ENCODE results near the gene NECAB3.

DNA sequence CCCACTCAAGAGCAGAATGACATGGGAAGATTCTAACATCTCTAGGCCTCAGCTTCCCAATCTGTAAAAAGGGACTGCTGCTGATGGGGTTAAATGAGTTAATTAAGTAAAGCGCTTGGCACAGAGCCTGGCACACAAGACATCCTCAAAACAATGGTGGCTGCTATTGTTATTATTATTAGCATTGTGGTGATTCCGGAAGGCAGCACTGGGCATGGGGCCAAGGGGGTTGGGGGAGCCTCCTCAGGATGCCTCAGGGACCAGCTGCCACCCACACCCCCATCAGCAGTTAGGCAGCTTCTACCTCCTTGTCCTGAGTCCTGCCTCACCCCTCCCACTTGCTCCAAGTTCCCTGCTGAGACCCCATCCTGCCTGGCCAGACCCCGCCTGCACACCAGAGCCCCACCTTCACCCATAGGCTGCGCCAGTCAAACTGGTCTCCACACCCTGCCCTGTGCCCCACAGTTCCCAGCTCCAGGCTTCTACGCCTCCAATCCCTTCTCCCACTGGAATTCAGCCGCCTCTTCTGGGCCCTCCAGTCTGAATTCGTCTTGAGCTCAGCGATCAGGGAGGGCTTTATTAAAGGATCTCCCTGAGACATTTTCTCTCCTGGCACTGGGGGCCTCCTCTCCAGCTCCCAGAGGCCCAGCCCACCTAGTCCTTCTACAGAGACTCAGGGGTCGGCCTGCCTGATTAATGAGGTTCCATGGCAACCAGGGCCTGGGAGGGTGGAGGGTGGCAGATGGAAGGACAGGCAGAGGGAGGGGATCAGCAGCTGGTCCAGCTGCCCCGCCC is 10.5 kb upstream of the NECAB3 start:
- TF ChIP-seq, protein P1, sequence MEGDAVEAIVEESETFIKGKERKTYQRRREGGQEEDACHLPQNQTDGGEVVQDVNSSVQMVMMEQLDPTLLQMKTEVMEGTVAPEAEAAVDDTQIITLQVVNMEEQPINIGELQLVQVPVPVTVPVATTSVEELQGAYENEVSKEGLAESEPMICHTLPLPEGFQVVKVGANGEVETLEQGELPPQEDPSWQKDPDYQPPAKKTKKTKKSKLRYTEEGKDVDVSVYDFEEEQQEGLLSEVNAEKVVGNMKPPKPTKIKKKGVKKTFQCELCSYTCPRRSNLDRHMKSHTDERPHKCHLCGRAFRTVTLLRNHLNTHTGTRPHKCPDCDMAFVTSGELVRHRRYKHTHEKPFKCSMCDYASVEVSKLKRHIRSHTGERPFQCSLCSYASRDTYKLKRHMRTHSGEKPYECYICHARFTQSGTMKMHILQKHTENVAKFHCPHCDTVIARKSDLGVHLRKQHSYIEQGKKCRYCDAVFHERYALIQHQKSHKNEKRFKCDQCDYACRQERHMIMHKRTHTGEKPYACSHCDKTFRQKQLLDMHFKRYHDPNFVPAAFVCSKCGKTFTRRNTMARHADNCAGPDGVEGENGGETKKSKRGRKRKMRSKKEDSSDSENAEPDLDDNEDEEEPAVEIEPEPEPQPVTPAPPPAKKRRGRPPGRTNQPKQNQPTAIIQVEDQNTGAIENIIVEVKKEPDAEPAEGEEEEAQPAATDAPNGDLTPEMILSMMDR (IDR thresholded peaks at IDR 0.05; ENCODE audit: insufficient read depth, low read length, poor library complexity, severe bottlenecking) = no peak
- no peak for TF ChIP-seq EZH2phosphoT487 (conservative IDR thresholded peaks at IDR 0.05; ENCODE audit: low read length)
